ENCODE data around the gene ATP11C.
"Not testable (repeated sequence)": the region's sequence is repeated elsewhere in the genome, so short reads cannot be mapped to it uniquely, and the experiment has no call there.

Gene ATP11C

DNA sequence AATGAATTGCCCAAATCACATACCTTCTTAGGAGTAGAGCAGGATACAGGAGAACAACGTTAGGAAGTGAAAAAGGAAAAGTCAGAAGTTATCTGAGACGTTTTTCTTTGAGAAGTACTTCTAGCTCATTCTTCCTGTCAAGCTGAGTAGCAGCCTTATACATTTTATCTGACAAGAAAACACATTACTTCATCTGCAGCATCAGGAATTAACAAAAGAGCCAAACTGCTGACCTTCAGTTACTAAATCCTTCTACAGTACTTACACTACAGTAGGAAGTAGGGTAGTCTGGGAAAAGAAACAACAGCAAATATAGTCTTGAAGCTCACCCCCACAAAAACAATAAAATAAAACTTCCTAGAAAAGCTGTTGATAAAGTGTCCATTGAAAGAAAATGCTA is 57.0 kb downstream of the ATP11C start:
- Mint-ChIP-seq H3K4me3 (no peak overlapping the region), H3K9me3 (no peaks in the 10 kb centered on the region), H3K4me1 (ENCODE audit: low read depth in 2 of 2) (peaks cover 9 to 12% of the 10 kb centered on the region in 2 donors), H3K27ac (no peak overlapping the region), H3K36me3 (ENCODE audit: insufficient read depth) (peaks cover 8% of the 10 kb centered on the region), H3K27me3 (no peaks in the 10 kb centered on the region)
- DNase-seq, result no peak
- no peak for ATAC-seq (replicated peaks)

DNA sequence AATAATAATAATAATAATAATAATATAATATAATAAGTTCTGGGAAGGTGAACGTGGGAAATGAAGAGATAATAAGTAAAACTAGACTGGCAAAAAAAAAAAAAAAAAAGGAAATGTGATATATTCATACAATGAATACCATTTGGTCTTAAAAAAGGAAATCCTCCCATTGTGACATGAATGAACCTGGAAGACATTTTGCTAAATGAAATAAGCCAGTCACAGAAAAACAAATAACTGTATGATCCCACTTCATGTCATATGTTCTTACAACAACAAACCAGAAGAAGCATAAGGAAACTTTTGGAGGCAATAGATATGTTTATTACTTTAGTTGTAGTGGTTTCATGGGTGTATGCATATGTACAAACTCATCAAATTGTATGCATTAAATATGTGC is 63.1 kb downstream of the ATP11C start:
- Mint-ChIP-seq H3K27ac (no peak overlapping the region), H3K36me3 (ENCODE audit: insufficient read depth) (peaks cover 8% of the 10 kb centered on the region)

DNA sequence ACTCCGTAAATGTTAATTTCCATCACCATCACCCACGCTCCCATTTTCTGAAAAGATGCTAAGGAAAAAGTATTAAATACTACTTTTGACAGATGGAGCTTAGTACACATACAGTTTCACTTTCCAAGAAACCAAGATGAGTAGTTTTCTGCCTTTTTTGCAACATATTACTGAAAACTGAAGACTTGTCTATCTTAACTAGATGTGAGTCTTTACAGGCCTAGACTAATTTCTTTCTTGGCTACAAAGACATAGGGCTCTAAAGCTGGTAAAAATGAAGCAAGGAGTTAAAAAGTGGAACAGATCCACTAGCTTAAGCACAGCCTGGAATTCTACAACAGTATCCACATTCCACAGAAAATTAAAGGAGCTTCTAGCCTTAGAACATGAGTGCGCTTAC is 68.2 kb downstream of the ATP11C start:
- H3K27ac Mint-ChIP-seq, result no peak overlapping the region
- peaks cover 3% of the 10 kb centered on the region for H3K36me3 Mint-ChIP-seq (ENCODE audit: insufficient read depth)
- no peak for ATAC-seq (replicated peaks)

More for the DNA sequence above, 63.1 kb downstream of the ATP11C start:
- H3K9me3 Mint-ChIP-seq, result no peaks in the 10 kb centered on the region
- DNase-seq, result no peak
- peaks cover 0 to 8% of the 10 kb centered on the region in 2 donors for H3K4me1 Mint-ChIP-seq (ENCODE audit: low read depth in 2 of 2)
- ATAC-seq (replicated peaks), result no peak
- no peaks in the 10 kb centered on the region for H3K27me3 Mint-ChIP-seq
- no peak overlapping the region for H3K4me3 Mint-ChIP-seq

DNA sequence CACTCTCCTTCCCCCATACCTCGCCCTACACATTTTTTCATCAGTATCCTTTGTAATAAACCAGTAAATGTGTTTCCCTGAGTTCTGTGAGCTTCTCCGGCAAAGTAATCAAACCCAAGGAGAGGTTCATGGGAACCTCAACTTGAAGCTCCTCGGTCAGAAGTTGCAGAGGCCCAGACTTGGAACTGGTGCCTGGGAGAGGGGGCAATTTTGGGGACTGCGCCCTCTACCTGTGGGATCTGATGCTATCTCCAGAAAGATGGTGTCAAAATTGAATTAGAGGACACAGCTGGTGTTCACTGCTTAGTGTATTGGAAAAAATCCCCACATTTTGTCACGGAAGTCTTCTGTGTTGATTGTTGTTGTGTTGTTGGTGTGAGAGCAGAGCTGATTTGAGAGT is 70.6 kb downstream of the ATP11C start:
- H3K9me3 Mint-ChIP-seq, result no peaks in the 10 kb centered on the region
- peaks cover 1 to 17% of the 10 kb centered on the region in 2 donors for H3K4me1 Mint-ChIP-seq (ENCODE audit: low read depth in 2 of 2)
- peaks cover 3% of the 10 kb centered on the region for H3K36me3 Mint-ChIP-seq (ENCODE audit: insufficient read depth)
- no peak overlapping the region for H3K4me3 Mint-ChIP-seq
- DNase-seq, result no peak
- H3K27ac Mint-ChIP-seq, result no peak overlapping the region
- no peak for ATAC-seq (replicated peaks)
- H3K27me3 Mint-ChIP-seq, result no peaks in the 10 kb centered on the region

More for the DNA sequence above, 68.2 kb downstream of the ATP11C start:
- Mint-ChIP-seq H3K4me3 (no peak overlapping the region), H3K27me3 (no peaks in the 10 kb centered on the region), H3K4me1 (ENCODE audit: low read depth in 2 of 2) (peaks cover 0 to 17% of the 10 kb centered on the region in 2 donors), H3K9me3 (no peaks in the 10 kb centered on the region)
- no peak for DNase-seq

DNA sequence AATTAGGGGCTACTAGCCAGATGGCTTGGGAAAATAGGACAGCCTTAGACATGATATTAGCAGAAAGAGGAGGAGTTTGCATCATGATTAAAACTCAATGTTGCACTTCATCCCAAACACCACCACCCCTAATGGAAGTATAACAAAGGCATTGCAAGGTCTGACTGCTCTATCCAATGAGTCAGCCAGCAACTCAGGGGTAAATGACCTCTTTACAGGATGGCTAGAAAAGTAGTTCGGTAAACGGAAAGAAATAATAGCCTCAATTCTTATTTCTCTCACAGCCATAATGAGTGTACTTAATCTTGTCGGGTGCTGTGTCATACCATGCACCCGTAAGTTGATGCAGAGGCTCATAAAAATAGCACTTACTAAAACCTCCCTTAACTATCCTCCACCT is 76.0 kb downstream of the ATP11C start:
- H3K4me3 Mint-ChIP-seq; DNase-seq; ATAC-seq (replicated peaks); H3K36me3 Mint-ChIP-seq (ENCODE audit: insufficient read depth); H3K9me3 Mint-ChIP-seq; H3K27ac Mint-ChIP-seq; H3K27me3 Mint-ChIP-seq: not testable (repeated sequence)
- H3K4me1 Mint-ChIP-seq (ENCODE audit: low read depth in 2 of 2), result peaks cover 6 to 21% of the 10 kb centered on the region in 2 donors

DNA sequence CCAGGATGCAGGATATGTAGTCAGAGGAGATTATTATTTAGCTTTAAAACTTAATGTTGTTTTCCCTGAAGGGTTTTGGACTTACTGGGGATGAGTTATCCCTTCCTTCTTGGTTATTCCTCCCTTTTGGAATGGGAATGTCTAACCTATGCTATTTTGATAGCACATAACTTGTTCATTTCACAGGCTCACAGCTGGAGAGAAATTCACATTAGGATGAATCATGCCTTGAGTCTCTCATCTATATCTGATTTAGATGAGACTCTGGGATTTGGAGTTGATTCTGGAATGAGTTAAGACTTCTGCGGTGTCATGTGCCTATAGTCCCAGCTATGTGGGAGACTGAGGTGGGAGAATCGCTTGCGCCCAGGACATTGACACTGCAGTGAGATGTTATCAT is 81.1 kb downstream of the ATP11C start:
- no peaks in the 10 kb centered on the region for H3K9me3 Mint-ChIP-seq
- no peak for DNase-seq
- no peaks in the 10 kb centered on the region for H3K27me3 Mint-ChIP-seq
- H3K27ac Mint-ChIP-seq, result no peak overlapping the region
- ATAC-seq (replicated peaks), result no peak
- H3K36me3 Mint-ChIP-seq (ENCODE audit: insufficient read depth), result no peaks in the 10 kb centered on the region
- H3K4me1 Mint-ChIP-seq (ENCODE audit: low read depth in 2 of 2), result peaks cover 5 to 12% of the 10 kb centered on the region in 2 donors
- H3K4me3 Mint-ChIP-seq, result no peak overlapping the region

DNA sequence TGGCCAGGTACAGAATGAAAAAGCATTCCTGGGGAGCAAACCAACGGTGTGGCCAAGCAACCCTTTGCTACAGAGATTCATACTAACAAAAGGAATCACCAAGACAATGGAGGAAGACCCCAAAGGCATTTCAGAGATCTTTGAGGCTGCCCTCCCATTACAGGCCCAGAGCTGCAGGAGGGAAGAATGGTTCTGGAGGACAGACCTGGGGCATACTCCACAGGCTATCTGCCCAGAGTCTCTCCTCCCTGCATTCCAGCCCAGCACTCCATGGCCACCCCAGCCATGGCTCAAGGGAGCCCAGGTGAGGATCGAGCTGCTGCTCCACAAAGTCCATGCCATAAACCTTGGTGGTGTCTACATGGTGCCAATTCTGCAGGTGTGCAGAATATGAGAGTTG is 81.9 kb downstream of the ATP11C start:
- H3K9me3 Mint-ChIP-seq, result no peaks in the 10 kb centered on the region
- no peaks in the 10 kb centered on the region for H3K36me3 Mint-ChIP-seq (ENCODE audit: insufficient read depth)
- H3K4me1 Mint-ChIP-seq (ENCODE audit: low read depth in 2 of 2), result peaks cover 5 to 13% of the 10 kb centered on the region in 2 donors
- ATAC-seq (replicated peaks), result no peak
- H3K27ac Mint-ChIP-seq, result no peak overlapping the region
- DNase-seq, result no peak
- H3K27me3 Mint-ChIP-seq, result no peaks in the 10 kb centered on the region
- H3K4me3 Mint-ChIP-seq, result no peak overlapping the region

DNA sequence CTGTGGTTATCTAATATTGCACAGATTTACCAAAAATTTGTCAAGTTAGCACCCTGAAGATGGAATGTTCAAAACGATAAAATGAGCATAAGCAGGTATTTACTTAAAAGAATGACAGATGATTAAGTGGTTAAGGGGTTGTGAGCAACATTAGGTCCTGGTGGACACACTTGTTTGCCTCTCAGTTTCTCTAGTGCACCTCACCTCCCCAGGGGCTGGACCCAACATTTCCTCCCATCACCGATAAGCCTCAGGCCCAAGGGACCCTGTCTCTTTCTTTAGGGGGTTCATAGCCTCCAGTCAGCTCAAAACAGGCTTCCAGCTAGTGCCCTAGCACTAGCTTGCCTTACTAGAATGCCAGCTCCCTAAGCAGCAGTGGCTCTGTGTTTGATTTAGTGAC is 88.0 kb downstream of the ATP11C start:
- H3K27ac Mint-ChIP-seq, result no peak overlapping the region
- DNase-seq (no peak), ATAC-seq (replicated peaks) (no peak)
- H3K4me3 Mint-ChIP-seq, result no peak overlapping the region
- H3K4me1 Mint-ChIP-seq (ENCODE audit: low read depth in 2 of 2), result peaks cover 4 to 8% of the 10 kb centered on the region in 2 donors
- no peaks in the 10 kb centered on the region for H3K36me3 Mint-ChIP-seq (ENCODE audit: insufficient read depth)
- no peaks in the 10 kb centered on the region for H3K27me3 Mint-ChIP-seq
- no peaks in the 10 kb centered on the region for H3K9me3 Mint-ChIP-seq

DNA sequence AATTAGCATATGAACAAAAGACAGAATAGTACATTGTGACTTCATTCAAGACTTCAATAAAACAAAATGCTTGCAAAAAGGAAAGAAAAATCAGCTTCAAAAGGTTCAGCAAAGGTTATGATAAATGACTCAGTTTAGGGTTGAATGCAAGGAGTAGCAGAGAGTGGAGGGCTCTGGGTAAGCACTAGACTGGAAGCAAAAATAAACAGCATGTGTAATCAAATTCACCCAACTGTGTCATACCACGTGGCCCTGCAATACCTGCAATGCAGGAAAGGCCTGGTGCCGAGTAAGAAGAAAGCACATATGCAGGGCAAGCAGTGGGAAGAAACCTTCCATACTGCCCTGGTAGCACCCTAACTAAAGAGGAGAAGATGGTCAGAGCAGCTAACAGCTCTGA is 88.7 kb downstream of the ATP11C start:
- H3K9me3 Mint-ChIP-seq, result no peaks in the 10 kb centered on the region
- DNase-seq, result no peak
- no peak overlapping the region for H3K27ac Mint-ChIP-seq
- no peaks in the 10 kb centered on the region for H3K36me3 Mint-ChIP-seq (ENCODE audit: insufficient read depth)
- H3K27me3 Mint-ChIP-seq, result no peaks in the 10 kb centered on the region
- no peak overlapping the region for H3K4me3 Mint-ChIP-seq
- no peak for ATAC-seq (replicated peaks)
- peaks cover 4 to 8% of the 10 kb centered on the region in 2 donors for H3K4me1 Mint-ChIP-seq (ENCODE audit: low read depth in 2 of 2)

DNA sequence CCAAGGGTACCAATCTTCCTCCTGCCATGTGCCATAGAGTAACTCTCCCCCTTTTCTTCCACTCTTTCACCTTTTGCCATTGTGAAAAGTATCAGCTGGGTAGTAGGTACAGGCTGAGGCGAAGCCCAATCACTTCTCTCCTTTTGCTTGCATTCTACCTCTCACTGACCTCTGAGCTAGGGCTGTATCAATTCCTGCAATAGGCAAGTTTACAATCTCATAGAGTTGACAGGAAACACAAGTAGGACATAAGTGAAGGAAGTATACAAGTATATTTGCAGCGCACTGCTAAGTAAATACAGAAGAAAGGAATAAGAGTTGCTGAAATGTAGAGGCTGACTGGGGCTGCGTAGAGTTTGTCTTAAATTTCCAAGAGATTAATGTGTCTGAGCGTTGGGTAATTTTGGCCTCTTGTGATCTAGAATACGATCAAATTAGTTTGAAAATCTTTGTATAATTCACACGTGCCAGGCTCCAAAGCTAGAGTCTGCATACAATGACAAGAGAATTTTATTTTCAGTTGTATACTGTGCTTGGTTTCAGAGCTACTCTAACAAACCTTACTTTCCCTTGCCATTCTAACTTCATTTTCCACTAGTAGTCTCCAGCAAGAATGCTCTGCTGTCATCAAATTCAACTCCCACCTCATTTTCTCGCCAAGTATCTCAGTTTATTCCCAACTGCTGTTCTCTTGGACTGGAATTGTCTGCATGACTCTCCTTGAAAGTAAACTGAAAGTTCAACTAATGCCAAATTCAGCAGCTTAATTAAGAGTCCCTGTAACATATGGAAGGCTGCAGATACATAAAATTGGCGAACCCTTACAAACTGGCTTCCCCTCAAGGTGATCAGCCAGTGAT is 90.3 kb downstream of the ATP11C start:
- peaks cover 4 to 12% of the 10 kb centered on the region in 2 donors for H3K4me1 Mint-ChIP-seq (ENCODE audit: low read depth in 2 of 2)
- H3K27ac Mint-ChIP-seq, result no peak overlapping the region
- H3K27me3 Mint-ChIP-seq, result no peaks in the 10 kb centered on the region
- no peaks in the 10 kb centered on the region for H3K36me3 Mint-ChIP-seq (ENCODE audit: insufficient read depth)
- H3K4me3 Mint-ChIP-seq, result no peak overlapping the region
- DNase-seq (no peak), ATAC-seq (replicated peaks) (no peak)
- peaks cover 0 to 2% of the 10 kb centered on the region in 2 donors for H3K9me3 Mint-ChIP-seq

DNA sequence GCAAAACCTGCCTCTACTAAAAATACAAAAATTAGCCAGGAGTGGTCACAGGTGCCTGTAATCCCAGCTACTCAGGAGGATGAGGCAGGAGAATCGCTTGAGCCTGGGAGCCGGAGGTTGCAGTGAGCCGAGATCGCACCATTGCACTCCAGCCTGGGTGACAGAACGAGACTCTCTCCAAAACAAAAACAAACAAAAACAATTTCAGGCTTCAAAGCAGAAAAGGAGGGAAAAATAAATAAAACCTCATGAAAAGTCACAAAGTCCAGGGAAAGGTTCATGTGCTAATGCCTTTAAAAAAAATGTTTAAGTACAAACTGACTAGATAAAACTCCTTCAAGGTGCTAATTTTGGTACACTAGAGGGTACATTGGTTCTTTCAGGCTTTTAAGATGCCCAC is 96.5 kb downstream of the ATP11C start:
- ATAC-seq (replicated peaks); DNase-seq; H3K4me3 Mint-ChIP-seq; H3K27me3 Mint-ChIP-seq; H3K36me3 Mint-ChIP-seq (ENCODE audit: insufficient read depth); H3K27ac Mint-ChIP-seq; H3K9me3 Mint-ChIP-seq: not testable (repeated sequence)
- H3K4me1 Mint-ChIP-seq (ENCODE audit: low read depth in 2 of 2), result peaks cover 5 to 11% of the 10 kb centered on the region in 2 donors

DNA sequence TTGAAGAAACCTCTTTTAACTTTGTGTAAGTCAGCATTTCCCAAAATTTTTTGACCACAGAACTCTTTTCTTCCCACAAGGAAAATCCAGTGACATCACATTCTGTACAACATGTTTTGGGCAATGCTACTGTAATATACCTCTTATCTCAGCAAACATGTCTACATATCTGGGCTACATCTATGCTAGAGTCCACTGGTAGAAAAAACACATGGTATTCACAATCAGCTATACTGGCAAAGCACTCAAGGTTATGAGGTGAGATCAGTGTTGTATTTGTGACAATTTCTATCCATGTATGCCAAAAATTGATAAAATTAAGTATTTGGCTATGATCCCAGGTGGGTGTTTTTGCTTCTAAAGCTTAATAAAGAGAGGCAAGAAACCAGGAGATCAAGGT is 98.0 kb downstream of the ATP11C start:
- Mint-ChIP-seq H3K4me3 (no peak overlapping the region), H3K9me3 (peaks cover 0 to 2% of the 10 kb centered on the region in 2 donors), H3K27ac (no peak overlapping the region), H3K4me1 (ENCODE audit: low read depth in 2 of 2) (peaks cover 6 to 14% of the 10 kb centered on the region in 2 donors), H3K36me3 (ENCODE audit: insufficient read depth) (no peaks in the 10 kb centered on the region), H3K27me3 (no peaks in the 10 kb centered on the region)
- ATAC-seq (replicated peaks) (no peak), DNase-seq (no peak)

DNA sequence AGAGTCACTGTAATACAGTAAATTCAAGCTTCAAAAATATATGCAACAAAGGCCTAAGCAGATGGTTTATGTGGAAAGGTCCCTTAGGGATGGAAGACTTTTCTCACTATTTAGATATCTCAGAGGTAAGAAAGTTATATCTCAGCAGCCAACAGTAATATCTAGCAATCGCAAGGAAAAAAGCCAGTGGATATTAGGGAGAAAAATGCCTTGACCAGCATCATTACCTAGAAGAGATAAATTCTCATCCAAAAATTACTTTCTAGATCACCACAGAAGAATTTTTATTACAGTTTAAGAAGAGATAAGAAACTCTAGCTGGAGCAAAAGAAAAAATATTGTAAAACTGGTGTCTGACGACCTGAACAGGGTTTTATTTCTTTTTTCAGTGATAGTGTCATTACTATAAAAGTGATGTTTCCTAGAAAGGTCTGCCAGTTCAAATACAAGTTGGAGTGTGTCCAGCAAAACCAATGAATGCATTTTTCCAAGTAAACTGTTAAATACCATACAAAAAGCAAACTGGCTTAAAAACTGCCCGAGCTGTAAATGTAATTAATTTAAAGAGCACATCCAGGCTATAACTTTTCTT is 100.0 kb downstream of the ATP11C start:
- peaks cover 6 to 20% of the 10 kb centered on the region in 2 donors for H3K4me1 Mint-ChIP-seq (ENCODE audit: low read depth in 2 of 2)
- no peak overlapping the region for H3K4me3 Mint-ChIP-seq
- no peaks in the 10 kb centered on the region for H3K36me3 Mint-ChIP-seq (ENCODE audit: insufficient read depth)
- no peaks in the 10 kb centered on the region for H3K27me3 Mint-ChIP-seq
- no peak for DNase-seq
- no peaks in the 10 kb centered on the region for H3K9me3 Mint-ChIP-seq
- no peak for ATAC-seq (replicated peaks)
- no peak overlapping the region for H3K27ac Mint-ChIP-seq

Data from effector memory CD8-positive, alpha-beta T cell (primary cell).